Left cardiac atrium (tissue), 4 donors: ENCODE results near the gene CFAP206. TPM values are rescaled to one million over a fixed set of nuclear protein-coding genes. Genes with fewer than 3 reads are reported as not detected.

Experiments used
- ATAC-seq, 2 donors: fragments of 200-7000 bp; cut with Tn5 transposase; one replicate each; pipeline ENCODE4 v1.9.1; 2020; ENCODE audit warnings: mild to moderate bottlenecking in 2 of 2, moderate library complexity in 2 of 2
- DNase-seq: peaks from one replicate; pipeline ENCODE4 v3.0.0-alpha.2; 2020
- intact Hi-C, 2 donors: fragments of 100-400 bp; cut with DNase I; formaldehyde crosslinking; loops; one replicate each; pipeline versions ENCODE4 v1.14.1 to v1.15.1; 2022 to 2023
- total RNA-seq, 2 donors: library from RNA; stranded (reverse); fragmentation: NEBNext Ultra II Directional; extraction: Animal tissue kit (Norgen Biotek cat#: 25700); gene quantifications; one replicate each; pipeline ENCODE4 v1.2.1, GENCODE V29; 2021
- donor health status: DM: no; HTN: yes; CAD: no.
- donor health status: DM: no; HTN: yes; CAD: no; lungs with severe emphysema.
- donor health status: DM: yes; HTN: yes; CAD: no.
- donor health status: Dilated cardiomyopathy.

Gene CFAP206
- total RNA-seq, 2 donors from 2014 or later, result 0.18 to 0.42 TPM

DNA sequence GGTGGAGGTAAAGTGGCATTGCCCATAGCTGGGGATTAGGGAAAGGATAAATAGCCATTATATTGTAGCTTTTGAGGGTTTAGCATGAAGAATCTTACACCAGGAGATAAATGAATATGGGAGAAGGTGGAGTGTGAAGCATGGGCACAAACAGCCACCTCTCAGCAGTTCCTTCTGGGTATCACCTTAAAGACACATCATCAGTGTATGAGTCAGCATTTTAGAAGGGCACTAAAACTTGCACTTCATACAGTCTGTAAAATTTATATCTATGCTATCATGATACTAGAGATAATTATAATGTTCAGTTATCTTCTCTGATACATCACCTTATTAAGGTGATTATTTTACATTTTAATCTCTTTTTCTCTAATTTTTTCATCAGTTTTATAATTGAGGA lies 90.3 kb downstream of the CFAP206 start:
- DNase-seq (no peak), ATAC-seq (no peak)
- intact Hi-C loops, result no loop called here

DNA sequence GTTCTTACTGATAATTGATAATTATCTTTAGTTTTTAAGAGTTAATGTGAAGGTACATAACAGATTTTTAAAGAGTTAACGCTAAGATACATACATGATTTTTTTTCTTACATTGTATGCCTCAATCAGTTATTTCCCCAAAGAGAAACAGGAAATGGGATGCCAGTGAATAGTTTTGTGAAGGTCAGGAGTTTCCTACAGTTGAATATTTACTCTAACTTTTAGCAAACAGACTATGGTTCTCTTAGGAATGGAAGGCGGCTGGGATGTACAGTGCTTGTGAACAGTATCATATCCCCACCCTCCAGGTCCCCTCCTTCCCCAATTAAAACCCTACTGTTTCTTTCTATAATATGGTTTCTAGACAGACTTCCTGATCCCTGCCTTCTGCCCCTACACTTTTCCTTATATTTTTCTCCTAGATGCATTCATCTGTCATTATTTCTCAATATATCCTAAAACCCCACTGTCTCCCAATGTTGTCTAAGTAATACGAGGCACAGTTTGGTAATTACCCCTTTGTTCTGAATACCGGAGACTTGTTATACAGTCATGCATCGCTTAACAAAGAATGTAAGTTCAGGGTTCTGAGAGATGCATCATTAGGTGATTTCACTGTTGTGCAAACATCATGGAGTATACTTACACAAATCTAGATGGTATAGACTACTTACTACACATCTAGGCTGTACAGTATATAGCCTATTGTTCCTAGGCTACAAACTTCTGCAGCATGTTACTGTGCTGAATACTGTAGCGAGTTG lies 94.2 kb downstream of the CFAP206 start:
- intact Hi-C loops, result no loop called here
- no peak for ATAC-seq
- DNase-seq, result no peak

DNA sequence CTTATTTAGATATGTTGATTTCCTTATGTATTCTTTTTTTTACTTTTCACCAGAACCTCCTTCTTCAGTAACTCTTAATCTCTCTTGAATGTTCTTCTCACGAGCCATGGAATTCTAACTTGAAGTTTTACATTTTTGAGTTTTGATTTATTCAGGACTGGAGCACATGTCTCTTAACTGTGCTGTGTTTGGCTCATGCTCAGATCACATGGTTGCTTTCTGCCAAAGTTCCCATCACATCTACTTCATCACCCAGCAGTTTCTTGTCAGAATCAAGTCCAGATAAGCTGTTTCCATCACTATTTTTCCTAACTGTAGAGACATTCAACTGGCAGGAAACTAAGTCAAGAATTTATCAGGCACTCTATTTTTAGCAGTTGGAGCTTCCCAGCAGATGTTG lies 96.7 kb downstream of the CFAP206 start:
- ATAC-seq, result peak; percentile 58 to 68
- DNase-seq, result no peak
- intact Hi-C loops, result no loop called here

Other genes with a start within 250 kb of the CFAP206 start
- gene SMIM8, start 85.4 kb upstream of the CFAP206 start, total RNA-seq, result 10 to 100 TPM; 13.2 to 14.6 TPM
- not detected for gene GJB7, start 78.7 kb upstream of the CFAP206 start, total RNA-seq
- gene C6orf163, start 63.2 kb upstream of the CFAP206 start, total RNA-seq, result 1 to 10 TPM; 2.3 to 2.4 TPM
- 10 to 100 TPM; 11.5 to 12.6 TPM for gene SLC35A1, start 65.0 kb downstream of the CFAP206 start, total RNA-seq
- gene RARS2, start 182.0 kb downstream of the CFAP206 start, total RNA-seq, result 10 to 100 TPM; 19.0 to 27.9 TPM
- gene ORC3, start 182.2 kb downstream of the CFAP206 start, total RNA-seq, result 10 to 100 TPM; 18.5 to 21.2 TPM